Heart left ventricle (tissue), 16 donors: ENCODE data around the gene UBE2V1. TPM values are rescaled to one million over a fixed set of nuclear protein-coding genes. Genes with fewer than 3 reads are reported as not detected.
"Not testable (repeated sequence)": the region's sequence is repeated elsewhere in the genome, so short reads cannot be mapped to it uniquely, and the experiment has no call there.

Source experiments
- ATAC-seq, 4 donors: fragments of 200-7000 bp; cut with Tn5 transposase; one replicate each; pipeline ENCODE4 v1.9.1; 2020 to 2022; ENCODE audit warnings: moderate library complexity in 4 of 4, mild to moderate bottlenecking in 3 of 4, moderate number of reproducible peaks in 1 of 4
- DNase-seq, 5 donors: peaks; one replicate each; pipeline ENCODE4 v3.0.0-alpha.2; 2020
- H3K27ac ChIP-seq, 12 donors: fragments of 200-600 bp; sonication (generic) in 4 of 12; one replicate each; pipeline versions ENCODE4 v1.5.0 to v1.8.0; 2016 to 2022; ENCODE audit warnings: mild to moderate bottlenecking in 2 of 12
- H3K27me3 ChIP-seq, 9 donors: fragments of 200-600 bp; sonication (generic) in 2 of 9; one replicate each; pipeline versions ENCODE4 v1.5.1 to v1.8.0; 2016 to 2022; ENCODE audit warnings: mild to moderate bottlenecking in 3 of 9
- H3K36me3 ChIP-seq, 9 donors: fragments of 200-600 bp; sonication (generic) in 2 of 9; one replicate each; pipeline versions ENCODE4 v1.5.0 to v1.8.0; 2018 to 2022; ENCODE audit warnings: mild to moderate bottlenecking in 2 of 9
- H3K4me1 ChIP-seq, 12 donors: fragments of 200-600 bp; sonication (generic) in 4 of 12; one replicate each; pipeline versions ENCODE4 v1.5.0 to v1.8.0; 2016 to 2022; ENCODE audit warnings: mild to moderate bottlenecking in 3 of 12
- H3K4me3 ChIP-seq, 12 donors: fragments of 200-600 bp; sonication (generic) in 4 of 12; one replicate each; pipeline versions ENCODE4 v1.5.0 to v1.8.0; 2017 to 2022; ENCODE audit warnings: mild to moderate bottlenecking in 9 of 12, moderate library complexity in 4 of 12
- H3K9me3 ChIP-seq, 12 donors: fragments of 200-600 bp; sonication (generic) in 4 of 12; one replicate each; pipeline versions ENCODE4 v1.5.0 to v1.8.0; 2016 to 2022; ENCODE audit warnings: mild to moderate bottlenecking in 1 of 12
- POLR2A ChIP-seq, 2 donors: fragments of 450-650 bp; IDR thresholded peaks; one replicate each; pipeline ENCODE4 v1.6.1; 2017; ENCODE audit warnings: antibody characterized with exemption in 2 of 2, mild to moderate bottlenecking in 2 of 2, moderate library complexity in 2 of 2
- WGBS, 4 donors: extraction: QIAGEN DNeasy Blood & Tissue Kit in 2 of 4; methylation state at CpG; one replicate each; pipeline versions ENCODE4 v1.1.5 to v1.1.7; 2013 to 2018; 5-methylcytosine and 5-hydroxymethylcytosine counted together
- intact Hi-C, 10 donors: fragments of 100-400 bp; cut with DNase I; formaldehyde crosslinking; loops; one replicate each; pipeline versions ENCODE4 v1.11.1 to v1.14.2; 2022
- long read RNA-seq, 3 donors: library from polyadenylated mRNA; unstranded; transcript quantifications; one replicate each; pipeline ENCODE4 v2.0.0, GENCODE V29; 2020 to 2021
- polyA plus RNA-seq, 2 donors: library from polyadenylated mRNA; stranded (reverse); fragments of 200-250 nt; gene quantifications; one replicate each; pipeline ENCODE4 v1.2.3, GENCODE V29; 2013
- total RNA-seq, 9 donors: library from RNA; depleted of rRNA in 2 of 9; stranded (reverse); fragments of >200 nt in 2 of 9; fragmentation: NEBNext Ultra II Directional in 3 of 9; extraction: Animal tissue kit (Norgen Biotek cat#: 25700) in 3 of 9; gene quantifications; one replicate each; pipeline versions ENCODE4 v1.1.0 to v1.2.4, GENCODE V29; 2016 to 2023
- TF ChIP-seq, protein P1 (sequence below), 12 donors: fragments of 200-600 bp; sonication (generic) in 4 of 12; IDR thresholded peaks; one replicate each; pipeline versions ENCODE4 v1.5.0 to v1.8.0; 2018 to 2022; ENCODE audit warnings: antibody characterized with exemption in 12 of 12, mild to moderate bottlenecking in 5 of 12
- donor health status: ischemic (EF 13 %, LVEDD 7.1; RV severe dilation, severe dysfunction).
- donor health status: healthy with polysubstance abuse.
- donor health status: DM: no; HTN: yes; CAD: no.
- donor health status: DM: no; HTN: no; CAD: no.
- donor health status: ischemic (EF 25% LVEDD 6.9; RV normal size, moderate dysfunction).
- donor health status: ischemic (EF 25% LVEDD 5.7; RV mildly dilated, moderate dysfunction).
- donor health status: healthy.
- donor health status: DM: yes; HTN: yes; CAD: no.
- donor health status: ischemic (EF 35%, LVEDD 5.7; RV mildly dilated, moderate dysfunction).
- donor health status: nonischemic (EF 11% LVEDD 7.7; RV severe dilation, severe dysfunction).
- donor health status: DM: yes; HTN: yes; CAD: no.
- donor health status: PGD.
- donor health status: ischemic (EF 29% LVEDD 5.4; RV normal size, mild dysfunction).
- donor health status: nonischemic (EF 23%, LVEDD 6.1; RV moderate dilation, normal function).

UBE2V1 gene
- total RNA-seq (100 to 1,000 TPM in 1 of 9 donors, 10 to 100 TPM in 8; 54.2 to 105 (median 84.8) TPM), polyA plus RNA-seq (10 to 100 TPM; 73.0 to 73.9 TPM)
- long read RNA-seq, donor 1, transcript UBE2V1-203 (4 exons, 2,133 nt) = major isoform, 22 of 27 reads
- long read RNA-seq, donor 1, partial matches to known transcripts = 2 of 27 reads
- long read RNA-seq, donor 1, other reads (novel, unspliced or antisense) = 1 of 27 reads
- long read RNA-seq, donor 2, transcript UBE2V1-203 (4 exons, 2,133 nt) = major isoform, 153 of 175 reads
- long read RNA-seq, donor 2, transcript UBE2V1-205 (3 exons, 1,983 nt) = minor isoform, 6 of 175 reads
- long read RNA-seq, donor 2, partial matches to known transcripts = 3 of 175 reads
- long read RNA-seq, donor 2, other reads (novel, unspliced or antisense) = 11 of 175 reads
- long read RNA-seq, donor 3, transcript UBE2V1-203 (4 exons, 2,133 nt) = major isoform, 22 of 24 reads
- long read RNA-seq, donor 3, partial matches to known transcripts = 0 of 24 reads
- long read RNA-seq, donor 3, other reads (novel, unspliced or antisense) = 0 of 24 reads

DNA sequence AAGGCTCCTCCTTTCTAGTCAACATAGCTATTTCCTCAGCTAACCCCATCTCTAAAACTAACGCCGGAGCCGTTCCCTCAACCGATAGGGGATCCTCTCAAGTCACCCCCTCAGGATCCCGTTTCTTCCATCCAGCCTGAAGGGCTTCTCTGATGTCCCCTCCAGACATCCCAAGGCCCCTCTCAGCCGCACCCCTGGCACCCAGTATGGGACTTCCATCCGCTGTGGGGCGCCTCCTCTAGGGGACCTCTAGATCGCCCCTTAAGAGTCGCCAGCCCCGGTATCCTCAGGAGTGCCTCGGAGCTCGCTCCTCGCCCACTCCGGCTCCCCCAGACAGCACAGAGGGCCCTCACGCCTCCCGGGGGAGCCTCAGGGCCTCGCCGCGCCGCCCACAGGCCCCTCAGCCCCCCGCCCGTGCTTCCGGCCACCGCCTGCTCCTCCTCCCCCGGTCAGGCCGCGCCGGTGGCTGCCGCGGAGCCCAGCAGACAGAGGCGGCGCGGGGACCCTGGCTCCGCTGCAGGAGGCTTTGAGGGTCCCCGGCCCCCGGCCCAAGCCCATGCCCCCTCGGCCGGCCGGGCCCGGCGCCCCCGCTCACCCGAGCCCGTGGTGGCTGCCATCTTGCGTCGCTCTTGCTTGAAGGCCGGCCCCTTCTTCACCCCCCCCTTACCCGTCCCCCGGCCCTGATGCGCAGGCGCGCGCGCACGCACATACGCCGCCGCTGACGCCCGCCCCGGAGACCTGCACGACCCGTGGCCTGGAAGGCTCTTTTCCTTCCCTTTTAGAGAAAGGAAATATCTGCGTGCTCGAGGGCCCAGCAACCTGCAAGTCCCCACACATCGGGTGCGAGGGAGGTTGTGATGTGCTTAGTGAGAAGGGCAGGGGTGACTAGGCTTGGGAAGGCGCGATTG is at the start of gene UBE2V1:
Gene UBE2V1, minus strand, starts transcription at position 639 of the 908 bp plus-strand sequence. Its CDS starts 22 bp downstream, at position 617.
- H3K9me3 ChIP-seq = no peaks in the 10 kb centered on the region
- H3K4me1 ChIP-seq = peaks cover 15 to 80% (median 63%) of the 10 kb centered on the region in 12 donors
- ATAC-seq (peak; percentile 59 to 90 (median 86)), DNase-seq (peak; percentile 93 to 96 (median 95))
- H3K4me3 ChIP-seq = peak within 1 kb of the TSS; percentile 66 to 99 (median 91)
- no peaks in the 10 kb centered on the region for H3K27me3 ChIP-seq
- 0 to 1% (median 1%) methylated on average over 21 to 70 of the region's 70 CpGs for WGBS, 4 donors
- peaks cover 0 to 15% (median 0%) of the 10 kb centered on the region in 9 donors for H3K36me3 ChIP-seq
- H3K27ac ChIP-seq = peak within 1 kb of the TSS; percentile 94 to 100 (median 98)
- TF ChIP-seq POLR2A (IDR thresholded peaks at IDR 0.05) = peak in 1 of 2 donors; percentile 76
- TF ChIP-seq, protein P1, sequence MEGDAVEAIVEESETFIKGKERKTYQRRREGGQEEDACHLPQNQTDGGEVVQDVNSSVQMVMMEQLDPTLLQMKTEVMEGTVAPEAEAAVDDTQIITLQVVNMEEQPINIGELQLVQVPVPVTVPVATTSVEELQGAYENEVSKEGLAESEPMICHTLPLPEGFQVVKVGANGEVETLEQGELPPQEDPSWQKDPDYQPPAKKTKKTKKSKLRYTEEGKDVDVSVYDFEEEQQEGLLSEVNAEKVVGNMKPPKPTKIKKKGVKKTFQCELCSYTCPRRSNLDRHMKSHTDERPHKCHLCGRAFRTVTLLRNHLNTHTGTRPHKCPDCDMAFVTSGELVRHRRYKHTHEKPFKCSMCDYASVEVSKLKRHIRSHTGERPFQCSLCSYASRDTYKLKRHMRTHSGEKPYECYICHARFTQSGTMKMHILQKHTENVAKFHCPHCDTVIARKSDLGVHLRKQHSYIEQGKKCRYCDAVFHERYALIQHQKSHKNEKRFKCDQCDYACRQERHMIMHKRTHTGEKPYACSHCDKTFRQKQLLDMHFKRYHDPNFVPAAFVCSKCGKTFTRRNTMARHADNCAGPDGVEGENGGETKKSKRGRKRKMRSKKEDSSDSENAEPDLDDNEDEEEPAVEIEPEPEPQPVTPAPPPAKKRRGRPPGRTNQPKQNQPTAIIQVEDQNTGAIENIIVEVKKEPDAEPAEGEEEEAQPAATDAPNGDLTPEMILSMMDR (IDR thresholded peaks at IDR 0.05) = peak in 6 of 12 donors; percentile 25 to 52 (median 34)
- intact Hi-C loops = loop anchor here in 2 of 10 donors (10.0 kb wide), 2 partner anchors 352 to 362 kb away; no protein-coding TSS in a partner anchor

DNA sequence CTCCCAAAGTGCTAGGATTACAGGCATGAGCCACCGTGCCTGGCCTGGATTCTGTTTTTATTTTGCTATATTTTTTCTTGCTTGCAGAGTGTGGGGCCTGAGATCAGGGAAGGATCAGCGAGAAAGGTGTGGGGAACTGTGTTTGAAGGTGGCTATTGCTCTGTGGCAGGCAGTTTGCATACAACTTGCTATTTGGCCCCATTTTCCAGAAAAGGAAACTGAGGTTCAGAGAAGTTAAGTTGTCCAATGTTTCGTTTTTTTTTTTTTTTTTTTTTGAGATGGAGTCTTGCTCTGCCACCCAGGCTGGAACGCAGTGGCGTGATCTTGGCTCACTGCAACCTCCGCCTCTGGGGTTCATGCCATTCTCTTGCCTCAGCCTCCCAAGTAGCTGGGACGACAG is 48.5 kb upstream of the UBE2V1 start:
- H3K27me3 ChIP-seq, H3K9me3 ChIP-seq, H3K27ac ChIP-seq, ATAC-seq, H3K4me3 ChIP-seq, H3K36me3 ChIP-seq, DNase-seq, intact Hi-C loops: not testable (repeated sequence)
- H3K4me1 ChIP-seq = peaks cover 0 to 30% (median 11%) of the 10 kb centered on the region in 12 donors
- WGBS, 4 donors = 79 to 94% (median 85%) methylated on average over 7 of the region's 7 CpGs

DNA sequence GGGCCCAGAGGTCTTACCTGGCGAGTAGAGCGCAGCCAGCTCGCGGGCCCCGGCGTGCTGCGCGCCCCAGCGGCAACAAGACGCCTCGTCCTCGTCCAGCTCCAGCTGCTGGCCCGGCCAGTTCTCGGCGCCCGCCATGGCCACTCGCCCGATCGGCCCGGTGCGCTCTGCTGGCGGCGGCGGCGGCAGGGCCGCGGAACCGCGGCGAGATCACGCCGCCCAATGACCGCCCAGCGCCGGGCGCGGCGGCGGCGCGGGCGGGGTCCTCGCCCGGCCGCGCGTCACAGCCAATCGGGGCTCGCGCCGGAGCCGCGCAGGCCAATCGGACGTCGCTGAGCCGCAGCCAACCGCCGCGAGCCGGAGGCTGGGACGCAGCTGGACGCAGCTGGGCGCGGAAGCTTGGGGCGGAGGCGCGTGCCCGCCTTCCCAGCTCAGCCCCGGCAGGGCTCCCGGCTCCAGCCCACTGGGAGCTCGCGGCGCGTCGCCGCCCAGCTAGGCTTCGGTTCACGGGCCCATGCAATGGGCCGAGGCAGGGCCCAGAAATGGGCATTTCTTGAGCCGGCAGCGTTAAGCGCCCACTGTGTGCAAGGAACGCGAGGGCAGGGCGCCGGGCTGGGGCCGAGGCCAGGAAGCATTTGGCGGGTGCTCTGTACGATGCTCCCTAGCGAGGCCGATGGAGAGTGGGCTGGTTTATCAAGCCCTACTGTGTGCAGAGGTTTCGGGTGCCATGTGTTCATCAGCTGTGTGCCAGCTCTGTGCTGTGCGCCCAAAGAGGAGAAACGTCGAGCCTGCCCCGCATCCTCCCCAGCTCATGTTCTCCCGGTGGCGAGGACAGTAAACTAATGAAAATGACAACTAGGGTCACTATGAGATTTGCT is 40.8 kb upstream of the UBE2V1 start, which contains the start of gene PEDS1:
Gene PEDS1, minus strand, starts transcription at position 224 of the 878 bp plus-strand sequence. Its CDS starts 86 bp downstream, at position 138.
- Histone ChIP-seq H3K27ac (peak within 1 kb of the TSS; percentile 54 to 98 (median 94)), H3K9me3 (no peaks in the 10 kb centered on the region), H3K4me1 (peaks cover 7 to 50% (median 39%) of the 10 kb centered on the region in 12 donors), H3K36me3 (peaks cover 0 to 7% (median 0%) of the 10 kb centered on the region in 9 donors), H3K27me3 (no peaks in the 10 kb centered on the region), H3K4me3 (peak within 1 kb of the TSS; percentile 37 to 100 (median 97))
- WGBS, 4 donors = 1 to 7% (median 3%) methylated on average over 47 to 99 of the region's 99 CpGs
- ATAC-seq (peak; percentile 95 to 98 (median 97)), DNase-seq (peak; percentile 94 to 97 (median 95))
- intact Hi-C loops = loop anchor here in 2 of 10 donors (1.0 to 5.0 kb wide), 3 partner anchors 13 to 36 kb away; no protein-coding TSS in a partner anchor
- peak; percentile 74 to 87 for TF ChIP-seq POLR2A (IDR thresholded peaks at IDR 0.05)
- TF ChIP-seq, protein P1 (IDR thresholded peaks at IDR 0.05) = peak in 1 of 12 donors; percentile 15
